Duodenal mucosa (tissue), 2 donors: ENCODE measurements around the gene PHACTR1.
"Not testable (repeated sequence)": the region's sequence is repeated elsewhere in the genome, so short reads cannot be mapped to it uniquely, and the experiment has no call there.

Experiments used
- H3K27ac ChIP-seq: one replicate; pipeline ENCODE4 v1.7.0; 2013; ENCODE audit warnings: low read depth, low read length
- H3K27me3 ChIP-seq, 2 donors: one replicate each; pipeline ENCODE4 v1.7.0; 2013; ENCODE audit warnings: low read length in 2 of 2, control low read depth in 1 of 2; ENCODE audit not compliant: insufficient read depth in 2 of 2, control insufficient read depth in 1 of 2
- H3K36me3 ChIP-seq, 2 donors: one replicate each; pipeline ENCODE4 v1.7.0; 2013; ENCODE audit warnings: low read length in 2 of 2, control low read depth in 1 of 2; ENCODE audit not compliant: insufficient read depth in 2 of 2, control insufficient read depth in 1 of 2
- H3K4me1 ChIP-seq, 2 donors: one replicate each; pipeline ENCODE4 v1.7.0; 2013; ENCODE audit warnings: low read length in 2 of 2, control low read depth in 1 of 2; ENCODE audit not compliant: insufficient read depth in 2 of 2, control insufficient read depth in 1 of 2
- H3K4me3 ChIP-seq, 2 donors: one replicate each; pipeline ENCODE4 v1.7.0; 2013; ENCODE audit warnings: low read length in 2 of 2, low read depth in 1 of 2
- H3K9ac ChIP-seq, 2 donors: one replicate each; pipeline ENCODE4 v1.7.0; 2013; ENCODE audit warnings: low read length in 2 of 2, low read depth in 1 of 2
- H3K9me3 ChIP-seq, 2 donors: one replicate each; pipeline ENCODE4 v1.7.0; 2013; ENCODE audit warnings: low read length in 2 of 2, control low read depth in 1 of 2; ENCODE audit not compliant: control insufficient read depth in 1 of 2

The PHACTR1 gene

DNA sequence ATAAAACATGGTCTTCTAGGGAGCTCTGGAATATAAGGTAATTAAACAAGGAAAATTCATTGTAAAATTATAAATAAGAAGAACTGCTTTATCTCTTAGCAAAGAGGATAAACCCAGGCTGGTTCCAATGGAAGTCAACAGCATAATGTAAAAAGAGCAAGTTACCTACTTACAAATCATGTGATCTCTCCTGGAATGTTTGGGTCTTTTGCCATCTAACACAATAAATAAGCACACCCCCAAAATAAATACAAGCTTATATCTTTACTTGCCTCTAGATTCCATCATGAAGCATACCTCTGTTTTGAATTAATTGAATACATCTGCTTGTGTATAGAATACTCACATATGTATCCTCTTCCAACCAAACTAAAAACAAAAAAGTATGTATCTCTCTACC is 2.5 kb upstream of the PHACTR1 start:
- Histone ChIP-seq H3K27me3 (peaks cover 6 to 16% of the 10 kb centered on the region in 2 donors), H3K4me3 (no peak overlapping the region), H3K27ac (no peak overlapping the region), H3K36me3 (no peaks in the 10 kb centered on the region), H3K9ac (no peak overlapping the region), H3K9me3 (no peaks in the 10 kb centered on the region), H3K4me1 (no peaks in the 10 kb centered on the region)

DNA sequence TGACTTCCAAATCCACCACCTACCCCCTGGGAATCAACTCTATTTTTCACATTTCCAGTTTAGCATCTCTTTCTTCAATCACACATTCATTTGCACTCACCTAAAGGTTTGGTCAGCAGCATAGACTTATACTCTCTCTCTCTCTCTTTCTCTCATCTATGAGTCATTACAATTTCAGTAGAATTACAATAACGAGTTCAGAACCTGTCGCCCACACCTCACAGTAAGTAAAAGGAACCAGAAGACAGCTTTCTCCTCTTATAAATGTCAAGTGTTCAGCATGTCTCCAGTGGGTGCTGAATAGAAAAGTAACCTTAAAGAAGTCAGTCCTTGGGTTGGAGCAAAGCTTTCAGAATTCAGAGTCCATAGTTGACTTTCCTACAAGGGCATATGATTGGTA is 1.1 kb upstream of the PHACTR1 start:
- H3K4me3 ChIP-seq: no peak overlapping the region
- H3K4me1 ChIP-seq: no peaks in the 10 kb centered on the region
- H3K9me3 ChIP-seq: no peaks in the 10 kb centered on the region
- H3K9ac ChIP-seq: no peak overlapping the region
- peaks cover 6 to 16% of the 10 kb centered on the region in 2 donors for H3K27me3 ChIP-seq
- H3K36me3 ChIP-seq: no peaks in the 10 kb centered on the region
- H3K27ac ChIP-seq: no peak overlapping the region

DNA sequence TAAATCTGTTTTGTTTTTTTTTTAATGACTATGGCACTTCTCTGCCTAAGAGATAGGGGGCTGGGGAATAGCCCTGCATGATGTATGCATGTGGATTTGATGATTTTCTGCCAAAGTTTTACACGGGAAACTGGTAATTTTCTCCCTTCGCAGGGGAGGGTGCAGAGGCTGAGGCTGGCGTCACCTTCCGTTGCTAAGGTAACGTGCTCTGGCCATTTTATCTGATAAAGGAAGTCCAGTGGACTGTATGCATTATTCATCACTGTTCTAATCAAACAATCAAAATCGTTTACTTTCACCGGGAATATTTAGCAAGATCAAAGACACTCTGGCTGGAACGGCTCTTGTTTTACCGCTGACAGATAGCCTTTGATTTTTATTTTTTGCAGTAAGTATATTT is 789 bp downstream of the PHACTR1 start:
- H3K4me1 ChIP-seq: no peaks in the 10 kb centered on the region
- no peak overlapping the region for H3K27ac ChIP-seq
- no peaks in the 10 kb centered on the region for H3K9me3 ChIP-seq
- H3K36me3 ChIP-seq: no peaks in the 10 kb centered on the region
- no peak overlapping the region for H3K9ac ChIP-seq
- H3K4me3 ChIP-seq: no peak overlapping the region
- H3K27me3 ChIP-seq: peaks cover 6 to 16% of the 10 kb centered on the region in 2 donors

DNA sequence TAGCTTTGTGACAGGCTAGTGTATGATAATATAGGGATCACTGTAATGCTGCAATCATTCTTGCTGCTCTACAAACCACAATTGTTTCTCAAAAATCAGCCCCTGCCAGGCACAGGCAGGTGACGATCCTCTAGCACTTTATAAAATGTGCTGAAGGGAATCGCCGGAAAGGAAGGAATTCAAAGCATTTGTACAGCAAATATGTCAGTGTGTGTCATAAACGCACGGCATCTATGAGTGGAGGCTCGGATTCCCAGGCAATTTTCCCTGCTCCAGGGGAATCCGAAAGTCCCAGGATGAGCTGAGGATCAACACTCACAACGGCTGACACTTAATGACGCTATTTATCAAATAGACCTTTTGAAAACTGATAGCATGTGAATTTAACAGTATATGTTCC is 1.4 kb downstream of the PHACTR1 start:
- Histone ChIP-seq H3K36me3 (no peaks in the 10 kb centered on the region), H3K27ac (no peak overlapping the region), H3K9me3 (no peaks in the 10 kb centered on the region), H3K9ac (no peak overlapping the region), H3K4me3 (no peak overlapping the region), H3K27me3 (peaks cover 6 to 16% of the 10 kb centered on the region in 2 donors), H3K4me1 (no peaks in the 10 kb centered on the region)

DNA sequence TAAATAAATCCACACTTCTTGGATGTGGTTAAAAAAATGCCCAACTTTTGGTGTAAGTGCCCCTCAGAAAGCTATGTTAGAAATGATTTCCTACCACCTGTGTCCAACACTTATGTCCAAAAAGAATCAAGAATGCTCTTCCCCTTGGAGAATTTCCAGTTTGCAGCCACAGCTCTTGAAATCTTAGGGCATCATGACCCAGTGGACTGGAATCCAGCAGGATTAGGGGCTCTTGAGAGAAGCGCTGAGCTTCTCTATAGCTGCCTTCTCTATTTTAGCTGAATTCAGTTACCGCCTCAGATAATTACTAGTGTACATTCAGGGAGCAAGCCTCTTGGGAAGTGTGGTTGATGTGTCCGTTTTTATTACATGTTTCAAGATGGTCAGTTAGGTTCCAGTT is 2.5 kb downstream of the PHACTR1 start:
- Histone ChIP-seq H3K9me3 (no peaks in the 10 kb centered on the region), H3K4me3 (no peak overlapping the region), H3K9ac (no peak overlapping the region), H3K27ac (no peak overlapping the region), H3K36me3 (no peaks in the 10 kb centered on the region), H3K4me1 (no peaks in the 10 kb centered on the region), H3K27me3 (peaks cover 6 to 16% of the 10 kb centered on the region in 2 donors)

DNA sequence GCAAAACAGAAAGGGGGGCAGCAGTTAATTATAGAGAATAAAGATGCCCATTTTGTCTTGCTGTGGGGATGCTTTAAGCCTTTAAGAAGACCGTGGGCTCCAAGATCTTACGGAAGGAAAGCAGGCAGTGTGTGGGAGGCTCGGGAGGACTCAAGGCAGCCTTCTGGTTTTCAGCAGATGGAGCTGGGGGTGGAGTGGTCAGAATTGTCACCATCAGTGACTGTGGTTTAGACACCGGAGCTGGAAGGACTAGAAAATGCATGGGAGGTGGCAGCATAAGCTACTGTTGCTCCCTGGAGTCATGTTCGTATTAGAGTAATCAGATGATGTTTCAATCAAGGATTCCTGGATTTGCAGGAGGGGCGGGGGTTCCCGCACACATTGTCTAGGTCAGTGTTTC is 3.7 kb downstream of the PHACTR1 start:
- Histone ChIP-seq H3K4me1 (no peaks in the 10 kb centered on the region), H3K9me3 (no peaks in the 10 kb centered on the region), H3K9ac (no peak overlapping the region), H3K27me3 (peaks cover 6 to 16% of the 10 kb centered on the region in 2 donors), H3K36me3 (no peaks in the 10 kb centered on the region), H3K4me3 (no peak overlapping the region), H3K27ac (no peak overlapping the region)

DNA sequence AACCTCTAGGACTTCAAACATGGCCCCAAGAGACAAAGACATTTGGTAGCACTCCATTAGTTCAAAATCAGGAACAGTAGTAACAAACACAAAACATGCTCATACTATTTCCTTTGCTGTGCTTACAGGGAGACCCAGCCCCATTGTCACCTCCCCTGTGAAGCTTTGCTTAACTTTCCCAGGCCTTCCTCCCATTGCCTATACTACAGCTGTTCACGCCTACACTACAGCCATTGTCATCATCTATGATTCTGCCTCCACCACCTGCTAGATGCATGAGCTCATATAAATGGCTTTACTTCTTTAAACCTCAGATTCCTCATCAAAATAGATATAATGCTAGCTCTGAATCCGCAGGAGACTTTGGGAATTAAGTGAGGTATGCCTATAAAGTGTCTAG is 8.7 kb downstream of the PHACTR1 start:
- peaks cover 0 to 5% of the 10 kb centered on the region in 2 donors for H3K27me3 ChIP-seq

DNA sequence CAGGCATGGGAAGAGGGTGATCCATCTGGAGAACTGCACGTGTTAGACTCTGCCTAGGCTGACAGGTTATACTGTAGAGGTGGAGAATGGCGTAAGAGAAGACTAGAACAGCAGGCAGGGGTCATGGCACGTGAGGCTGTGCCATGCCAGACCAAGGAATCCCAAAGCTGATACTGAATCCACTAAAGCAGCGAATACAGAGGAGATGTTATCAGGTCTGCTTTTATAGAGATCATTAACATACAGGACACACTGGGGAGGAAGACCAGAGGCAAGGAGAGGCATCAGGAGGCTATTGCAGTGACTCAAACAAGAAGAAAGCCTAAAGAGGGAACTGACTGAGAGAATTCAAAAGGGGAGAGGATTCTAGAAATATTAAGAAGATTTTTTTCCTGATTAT is 12.9 kb downstream of the PHACTR1 start:
- Histone ChIP-seq H3K27ac (no peak overlapping the region), H3K27me3 (peaks cover 0 to 5% of the 10 kb centered on the region in 2 donors), H3K9ac (no peak overlapping the region), H3K4me1 (no peaks in the 10 kb centered on the region), H3K36me3 (no peaks in the 10 kb centered on the region), H3K9me3 (no peaks in the 10 kb centered on the region), H3K4me3 (no peak overlapping the region)

More for the DNA sequence above, 8.7 kb downstream of the PHACTR1 start:
- Histone ChIP-seq H3K9ac (no peak overlapping the region), H3K4me1 (no peaks in the 10 kb centered on the region), H3K36me3 (no peaks in the 10 kb centered on the region), H3K9me3 (no peaks in the 10 kb centered on the region), H3K4me3 (no peak overlapping the region), H3K27ac (no peak overlapping the region)

DNA sequence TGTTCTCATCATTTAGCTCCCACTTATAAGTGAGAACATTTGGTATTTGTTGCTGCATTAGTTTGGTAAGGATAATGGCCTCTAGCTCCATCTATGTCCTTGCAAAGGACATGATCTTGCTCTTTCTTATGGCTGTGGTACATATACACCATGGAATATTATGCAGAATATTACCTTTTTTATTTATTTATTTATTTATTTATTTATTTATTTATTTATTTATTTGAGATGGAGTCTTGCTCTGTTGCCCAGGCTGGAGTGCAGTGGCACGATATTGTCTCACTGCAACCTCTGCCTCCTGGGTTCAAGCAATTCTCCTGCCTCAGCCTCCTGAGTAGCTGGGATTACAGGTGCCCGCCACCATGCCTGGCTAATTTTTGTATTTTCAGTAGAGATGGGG is 14.2 kb downstream of the PHACTR1 start:
- H3K4me3 ChIP-seq, H3K27me3 ChIP-seq, H3K4me1 ChIP-seq, H3K27ac ChIP-seq, H3K9me3 ChIP-seq, H3K9ac ChIP-seq, H3K36me3 ChIP-seq: not testable (repeated sequence)

DNA sequence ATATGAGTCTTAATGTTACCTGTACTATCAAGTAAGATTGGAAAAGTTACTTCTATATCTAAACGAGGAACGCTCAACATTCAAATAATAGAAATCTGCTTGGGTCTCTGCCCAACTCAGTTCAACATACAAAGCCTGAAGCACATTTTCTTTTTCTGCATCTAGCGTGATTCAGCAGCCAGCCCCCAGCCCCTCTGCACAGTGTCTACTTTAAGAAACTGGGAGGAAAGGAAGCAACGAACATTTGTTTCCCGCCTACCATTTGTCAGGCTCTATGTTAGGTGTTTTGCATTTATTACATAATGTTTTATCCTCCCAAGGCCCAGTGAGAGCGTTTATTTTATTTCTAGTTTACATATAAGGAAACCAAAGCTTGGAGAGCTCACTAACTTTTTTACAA is 17.3 kb downstream of the PHACTR1 start:
- Histone ChIP-seq H3K27me3 (no peaks in the 10 kb centered on the region), H3K9me3 (no peaks in the 10 kb centered on the region), H3K9ac (no peak overlapping the region), H3K27ac (no peak overlapping the region), H3K4me3 (no peak overlapping the region), H3K4me1 (no peaks in the 10 kb centered on the region), H3K36me3 (no peaks in the 10 kb centered on the region)

DNA sequence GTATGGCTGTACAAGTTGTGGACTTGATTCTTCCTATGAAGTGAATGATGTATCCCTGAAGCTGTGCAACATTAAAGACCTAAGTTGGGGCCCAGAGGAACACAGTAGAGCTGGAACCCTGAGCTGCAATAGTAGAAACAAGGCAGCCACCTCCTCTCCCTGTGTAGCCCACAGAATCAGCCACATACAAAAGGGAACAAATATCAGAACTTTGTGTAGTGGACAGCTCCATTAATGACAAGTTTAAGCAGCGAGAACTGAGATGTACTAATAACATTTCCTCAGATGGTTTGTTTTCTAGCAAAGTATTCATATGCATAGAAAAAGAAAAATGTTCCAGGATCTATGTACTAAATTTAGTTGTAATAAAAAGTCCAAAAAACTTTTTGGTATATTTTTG is 19.2 kb downstream of the PHACTR1 start:
- no peaks in the 10 kb centered on the region for H3K27me3 ChIP-seq
- H3K4me3 ChIP-seq: no peak overlapping the region
- no peak overlapping the region for H3K27ac ChIP-seq
- H3K4me1 ChIP-seq: no peaks in the 10 kb centered on the region
- H3K9me3 ChIP-seq: no peaks in the 10 kb centered on the region
- no peaks in the 10 kb centered on the region for H3K36me3 ChIP-seq
- no peak overlapping the region for H3K9ac ChIP-seq
